ENCODE measurements around the gene COPS6. TPM values are rescaled to one million over a fixed set of nuclear protein-coding genes. Genes with fewer than 3 reads are reported as not detected.

The COPS6 gene
- total RNA-seq: 159 and 183 TPM in 2 replicates

DNA sequence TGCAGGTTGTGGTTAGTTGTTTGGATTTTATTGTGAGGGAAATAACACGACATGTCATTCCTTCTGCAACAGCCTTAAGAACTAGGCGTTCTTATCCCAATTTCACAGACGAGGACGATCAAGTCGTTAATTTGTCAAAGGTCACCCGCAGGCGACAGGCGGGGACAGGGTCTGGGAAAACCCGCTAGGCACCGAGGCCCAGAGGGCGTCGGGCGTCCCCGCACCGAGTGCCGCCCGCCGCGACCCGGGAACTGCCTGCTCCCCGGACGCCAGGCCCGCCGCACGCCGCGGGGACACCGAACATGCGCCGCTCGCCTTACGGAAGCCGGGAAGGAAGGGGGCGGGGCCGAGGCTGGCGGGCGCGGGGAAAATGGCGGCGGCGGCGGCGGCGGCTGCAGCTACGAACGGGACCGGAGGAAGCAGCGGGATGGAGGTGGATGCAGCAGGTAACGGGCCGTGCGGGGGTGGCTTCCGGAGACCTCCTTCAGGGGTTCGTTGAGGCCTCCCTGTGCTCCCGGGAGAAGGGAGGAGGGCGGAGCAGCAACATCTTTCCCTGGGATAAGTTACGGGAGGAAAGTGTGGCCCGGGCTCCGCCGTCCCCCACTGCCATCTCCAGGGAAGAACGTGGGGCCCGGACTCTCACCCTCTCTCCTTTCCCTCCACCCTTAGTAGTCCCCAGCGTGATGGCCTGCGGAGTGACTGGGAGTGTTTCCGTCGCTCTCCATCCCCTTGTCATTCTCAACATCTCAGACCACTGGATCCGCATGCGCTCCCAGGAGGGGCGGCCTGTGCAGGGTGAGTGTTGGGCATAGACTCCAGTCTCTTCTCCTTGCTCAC, at the start of gene COPS6:
COPS6 (plus strand) TSS at position 349 of the 837 bp plus-strand sequence; CDS start at position 371, 22 bp downstream.

GRCh38 chr7:100049441-100050291, 39.1 kb upstream of the COPS6 start, which contains the start of gene ZSCAN21:
Gene ZSCAN21, plus strand, starts transcription at chr7:100049774. Its CDS starts 7,233 bp downstream, at chr7:100057007.

DNA sequence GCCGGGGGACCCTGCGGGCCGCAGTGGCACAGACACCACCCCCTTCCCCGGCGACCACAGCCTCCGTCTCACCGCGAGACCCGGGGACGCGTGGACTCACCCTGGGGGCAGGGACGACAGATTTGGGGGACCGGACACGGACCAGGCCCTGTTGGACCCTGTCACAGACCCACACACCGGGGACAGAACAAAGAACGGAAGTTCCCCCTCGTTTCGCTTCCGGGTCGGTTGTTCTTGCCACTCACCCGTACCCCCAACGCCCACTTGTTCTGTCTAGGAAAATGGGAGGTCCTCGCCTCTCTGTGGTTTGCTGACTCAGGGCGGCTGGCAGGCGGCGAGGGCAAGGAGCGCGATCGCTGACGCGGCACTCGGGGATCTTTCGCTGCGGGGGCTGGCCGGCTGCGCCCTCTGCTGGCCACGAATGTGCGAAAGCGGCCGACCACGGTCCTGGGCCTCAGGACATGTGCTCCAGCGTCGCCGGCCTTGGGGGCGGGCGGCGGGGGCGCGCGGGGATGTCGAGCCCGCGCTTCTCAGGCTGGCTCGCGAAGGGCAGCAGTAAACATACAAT, 7.2 kb upstream of the COPS6 start, which contains the start of gene ZNF3:
ZNF3 (minus strand) TSS at position 189 of the 568 bp plus-strand sequence. CDS start 4,366 bp downstream, outside the sequence.

GRCh38 chr7:100101016-100101862, 12.5 kb downstream of the COPS6 start, which contains the start of the genes AP4M1 and MCM7:
Gene AP4M1, plus strand, starts transcription at chr7:100101643. Its CDS starts 72 bp downstream, at chr7:100101715.
Gene MCM7, minus strand, starts transcription at chr7:100101397. Its CDS starts 103 bp downstream, at chr7:100101294.

GRCh38 chr7:100119072-100119969, 30.6 kb downstream of the COPS6 start, which contains the start of the genes CNPY4 and TAF6:
Gene CNPY4, plus strand, starts transcription at chr7:100119634. Its CDS starts 111 bp downstream, at chr7:100119745.
Gene TAF6, minus strand, starts transcription at chr7:100119358. Its CDS starts 5,149 bp downstream, at chr7:100114209.

DNA sequence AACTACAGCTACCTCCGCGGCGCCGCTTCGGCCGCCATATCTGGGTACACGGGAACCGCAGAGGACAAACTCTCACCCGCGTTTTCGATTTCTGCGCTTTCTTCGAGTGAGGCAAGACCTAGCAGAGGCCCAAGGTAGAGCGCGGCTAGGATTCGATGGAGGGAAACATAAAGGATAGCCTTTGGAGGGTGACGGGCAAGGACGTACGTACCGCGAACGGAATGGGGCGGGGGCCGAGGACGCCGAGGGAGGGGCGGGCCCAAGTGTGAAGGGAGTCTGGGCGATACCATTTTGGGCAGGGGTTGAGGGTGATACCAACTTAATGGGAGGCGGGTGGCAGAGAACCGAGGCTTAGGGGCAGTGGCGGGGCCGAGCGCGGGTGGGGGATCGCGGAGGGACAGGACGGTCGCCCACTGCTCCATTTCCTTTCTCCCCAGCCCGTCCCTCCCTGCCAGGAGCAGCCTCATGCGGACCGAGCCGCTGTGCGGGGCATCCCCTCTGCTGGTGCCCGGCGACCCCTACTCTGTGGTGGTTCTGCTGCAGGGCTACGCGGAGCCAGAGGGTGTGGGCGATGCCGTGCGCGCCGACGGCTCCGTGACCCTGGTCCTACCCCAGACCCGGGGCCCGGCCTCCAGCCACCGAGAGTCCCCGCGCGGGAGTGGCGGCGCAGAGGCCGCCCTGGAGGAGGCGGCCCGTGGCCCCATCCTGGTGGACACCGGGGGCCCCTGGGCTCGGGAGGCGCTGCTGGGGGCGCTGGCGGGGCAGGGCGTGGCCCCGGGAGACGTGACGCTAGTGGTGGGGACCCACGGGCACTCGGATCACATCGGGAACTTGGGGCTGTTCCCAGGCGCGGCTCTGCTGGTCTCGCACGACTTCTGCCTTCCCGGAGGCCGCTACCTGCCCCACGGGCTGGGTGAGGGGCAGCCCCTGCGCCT, 38.4 kb downstream of the COPS6 start, which contains the start of gene MBLAC1:
MBLAC1 (plus strand) TSS at position 37 of the 935 bp plus-strand sequence; CDS start at position 466, 429 bp downstream.

Other genes starting within 250 kb of the COPS6 start
- not detected in 2 replicates for gene OR2AE1, start 211.9 kb upstream of the COPS6 start, total RNA-seq
- gene TRIM4, start 169.4 kb upstream of the COPS6 start, total RNA-seq: 22.5 and 28.9 TPM in 2 replicates
- not detected in 2 replicates for gene GJC3, start 159.3 kb upstream of the COPS6 start, total RNA-seq
- not detected in 2 replicates for gene AZGP1, start 112.9 kb upstream of the COPS6 start, total RNA-seq
- gene ZKSCAN1, start 73.4 kb upstream of the COPS6 start, total RNA-seq: 10.1 and 14.7 TPM in 2 replicates
- gene ZSCAN21, start 39.2 kb upstream of the COPS6 start, total RNA-seq: 11.3 and 21.6 TPM in 2 replicates
- 14.7 and 22.5 TPM in 2 replicates for gene ZNF3, start 7.2 kb upstream of the COPS6 start, total RNA-seq
- gene MCM7, start 12.4 kb downstream of the COPS6 start, total RNA-seq: 138 and 153 TPM in 2 replicates
- gene AP4M1, start 12.7 kb downstream of the COPS6 start, total RNA-seq: 40.9 and 95.7 TPM in 2 replicates
- gene TAF6, start 30.4 kb downstream of the COPS6 start, total RNA-seq: 92.9 and 113 TPM in 2 replicates
- gene CNPY4, start 30.7 kb downstream of the COPS6 start, total RNA-seq: 40.6 and 41.3 TPM in 2 replicates
- gene MBLAC1, start 38.0 kb downstream of the COPS6 start, total RNA-seq: 2.9 and 6.0 TPM in 2 replicates
- 126 and 185 TPM in 2 replicates for gene LAMTOR4, start 59.9 kb downstream of the COPS6 start, total RNA-seq
- gene TRAPPC14, start 69.8 kb downstream of the COPS6 start, total RNA-seq: 9.2 and 9.4 TPM in 2 replicates
- gene GAL3ST4, start 79.6 kb downstream of the COPS6 start, total RNA-seq: 6.0 and 6.3 TPM in 2 replicates
- 0.18 and 0.29 TPM in 2 replicates for gene GPC2, start 88.4 kb downstream of the COPS6 start, total RNA-seq
- 0.29 and 0.35 TPM in 2 replicates for gene STAG3, start 88.9 kb downstream of the COPS6 start, total RNA-seq
- not detected in 2 replicates for gene PVRIG, start 131.0 kb downstream of the COPS6 start, total RNA-seq
- not detected in 2 replicates for gene SPDYE3, start 218.7 kb downstream of the COPS6 start, total RNA-seq